ENCODE results near the gene TOMM22.

GRCh38 chr22:38727530-38728451 lies 46.0 kb downstream of the TOMM22 start:
- no peak for TF ChIP-seq CTCF (conservative IDR thresholded peaks at IDR 0.05 in 1 of 2, IDR thresholded peaks at IDR 0.05 in 1 of 2; ENCODE audit: low read depth in 1 of 2, low read length in 2 of 2)
- TF ChIP-seq EZH2 (IDR thresholded peaks at IDR 0.05; ENCODE audit: low read length, missing control alignments) = no peak

Measured in fibroblast of lung (primary cell).